Embryonic facial prominence (tissue), 1 donor: ENCODE measurements around the gene P2RY8.
"Not testable (repeated sequence)": the region's sequence is repeated elsewhere in the genome, so short reads cannot be mapped to it uniquely, and the experiment has no call there.

Source experiments
- DNase-seq: peaks from one replicate; pipeline ENCODE4 v3.0.0-alpha.2; 2016; ENCODE audit errors: extremely low spot score

Gene P2RY8

DNA sequence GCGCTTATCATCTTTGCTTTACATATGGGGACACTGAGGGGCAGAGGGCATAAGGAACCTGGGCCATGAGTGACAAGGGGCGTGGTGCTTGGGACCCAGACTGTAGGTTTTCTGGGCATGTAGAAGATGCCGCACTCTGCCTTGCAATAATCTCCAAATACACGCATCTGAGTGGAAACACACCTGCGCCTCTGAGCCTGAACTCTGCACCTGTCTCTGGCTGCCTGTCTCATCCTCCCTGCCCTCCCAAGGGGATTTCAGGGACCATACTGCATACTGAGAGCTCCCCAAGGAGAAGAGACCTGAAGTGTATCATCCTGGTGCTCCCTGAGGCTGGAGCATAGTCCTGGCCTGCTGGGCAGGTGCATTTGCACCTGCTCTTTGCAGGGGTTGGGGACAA, 49.6 kb downstream of the P2RY8 start:
- DNase-seq = no peak

DNA sequence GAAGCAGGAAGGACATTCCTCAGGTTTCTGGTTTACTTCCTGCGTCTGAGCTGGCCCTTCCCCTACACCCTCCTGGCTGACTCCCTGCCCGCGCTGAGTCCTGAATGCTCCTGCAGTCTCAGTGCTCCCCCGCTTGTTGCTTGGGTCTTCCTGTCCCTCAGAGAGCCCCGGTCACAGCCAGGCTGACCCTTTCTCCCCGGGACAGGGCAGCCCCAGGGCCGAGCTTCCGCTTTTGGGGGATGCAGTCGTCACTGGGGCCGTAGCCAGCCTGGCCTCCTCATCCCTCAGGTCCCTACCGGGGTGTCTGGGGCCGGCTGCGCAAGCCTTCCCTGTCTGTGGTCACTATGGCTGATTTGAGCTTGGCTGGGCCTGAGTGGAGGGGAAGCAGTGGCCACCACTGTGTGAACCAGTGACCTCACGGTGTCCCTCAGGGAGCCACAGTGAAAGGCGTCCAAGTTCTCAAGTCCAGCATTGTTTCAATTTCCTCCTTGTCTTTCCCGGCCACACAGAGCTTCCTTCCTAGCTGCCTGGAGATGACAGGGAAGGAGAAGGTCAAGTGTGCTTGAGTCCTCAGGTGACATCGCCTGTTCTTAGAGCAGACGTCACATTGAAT, 50.1 kb downstream of the P2RY8 start:
- DNase-seq = no peak

DNA sequence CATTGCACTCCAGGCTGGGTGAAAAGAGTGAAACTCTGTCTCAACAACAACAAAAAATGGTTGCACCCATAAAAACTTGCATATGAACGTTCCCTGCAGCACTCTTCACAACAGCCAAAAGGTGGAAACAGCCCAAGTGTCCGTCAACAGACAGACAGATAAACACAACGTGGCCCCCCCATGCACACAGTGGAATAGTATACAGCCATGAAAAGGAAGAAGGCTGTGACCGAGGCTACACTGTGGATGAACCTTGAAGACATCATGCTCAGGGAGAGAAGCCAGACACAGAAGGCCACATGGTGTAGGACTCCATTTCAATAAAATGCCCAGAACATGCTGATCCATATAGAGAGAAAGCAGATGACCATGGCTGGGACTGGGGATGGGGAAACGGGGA, 50.8 kb downstream of the P2RY8 start:
- no peak for DNase-seq

DNA sequence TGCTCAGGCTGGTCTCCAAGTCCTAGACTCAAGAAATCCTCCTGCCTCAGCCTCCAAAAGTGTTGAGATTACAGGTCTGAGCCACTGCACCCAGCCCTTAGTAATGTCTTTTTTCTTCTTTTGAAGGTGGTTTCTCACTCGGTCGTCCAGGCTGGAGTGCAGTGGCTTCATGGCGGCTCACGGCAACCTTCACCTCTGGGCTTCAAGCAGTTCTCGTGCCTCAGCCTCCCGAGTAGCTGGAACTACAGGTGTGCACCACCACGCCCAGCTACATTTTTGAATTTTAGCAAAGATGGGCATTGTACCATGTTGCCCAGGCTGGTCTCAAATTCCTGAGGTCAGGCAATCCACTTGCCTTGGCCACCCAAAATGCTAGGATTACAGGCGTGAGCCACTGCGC, 52.0 kb downstream of the P2RY8 start:
- DNase-seq = no peak

DNA sequence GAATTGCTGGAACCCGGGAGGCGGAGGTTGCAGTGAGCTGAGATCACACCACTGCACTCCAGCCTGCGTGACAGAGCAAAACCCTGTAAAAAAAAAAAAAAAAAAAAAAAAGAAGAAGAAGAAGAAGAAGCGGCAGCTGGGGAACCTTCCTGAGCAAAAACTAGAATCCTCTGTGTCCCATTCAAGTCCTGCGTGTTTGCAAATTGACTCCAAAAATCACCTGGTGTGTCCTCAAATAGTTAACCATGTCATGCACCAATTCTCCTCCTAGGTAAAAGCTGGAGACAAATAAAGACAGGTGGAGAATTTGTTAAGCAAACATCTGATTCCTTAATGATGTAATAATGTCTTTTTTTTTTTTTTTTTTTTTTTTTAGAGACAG, 52.4 kb downstream of the P2RY8 start:
- no peak for DNase-seq

DNA sequence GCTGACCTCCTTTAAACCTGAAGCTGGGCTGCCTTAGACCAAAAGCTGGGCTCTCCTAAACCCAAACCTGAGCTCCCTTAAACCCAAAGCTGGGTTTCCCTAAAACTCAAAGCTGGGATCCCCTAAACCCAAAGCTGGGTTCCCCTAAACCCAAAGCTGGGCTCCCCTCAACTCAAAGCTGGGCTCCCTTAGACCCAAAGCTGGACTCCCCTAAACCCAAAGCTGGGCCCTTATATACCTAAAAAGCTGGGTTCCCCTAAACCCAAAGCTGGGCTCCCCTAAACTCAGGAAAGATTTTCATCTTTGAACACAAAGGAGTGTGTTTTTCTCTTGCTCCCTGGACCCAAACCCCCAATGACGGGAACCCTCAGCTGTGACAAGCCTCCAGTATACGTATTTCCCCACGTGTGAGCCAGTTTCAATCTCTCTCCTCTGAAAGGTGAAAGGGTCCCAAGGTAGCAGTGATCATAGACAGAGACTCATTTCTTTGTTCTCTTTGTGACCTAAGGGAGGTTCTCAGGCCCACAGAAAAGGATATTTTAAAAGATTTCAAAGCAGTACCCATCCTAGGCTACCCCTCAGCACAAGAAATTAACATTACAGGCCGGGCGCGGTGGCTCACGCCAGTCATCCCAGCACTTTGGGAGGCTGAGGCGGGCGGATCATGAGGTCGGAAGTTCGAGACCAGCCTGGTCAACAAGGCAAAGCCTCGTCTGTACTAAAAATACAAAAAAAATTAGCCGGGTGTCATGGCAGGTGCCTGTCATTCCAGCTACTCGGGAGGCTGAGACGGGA, 52.9 kb downstream of the P2RY8 start:
- DNase-seq = no peak

DNA sequence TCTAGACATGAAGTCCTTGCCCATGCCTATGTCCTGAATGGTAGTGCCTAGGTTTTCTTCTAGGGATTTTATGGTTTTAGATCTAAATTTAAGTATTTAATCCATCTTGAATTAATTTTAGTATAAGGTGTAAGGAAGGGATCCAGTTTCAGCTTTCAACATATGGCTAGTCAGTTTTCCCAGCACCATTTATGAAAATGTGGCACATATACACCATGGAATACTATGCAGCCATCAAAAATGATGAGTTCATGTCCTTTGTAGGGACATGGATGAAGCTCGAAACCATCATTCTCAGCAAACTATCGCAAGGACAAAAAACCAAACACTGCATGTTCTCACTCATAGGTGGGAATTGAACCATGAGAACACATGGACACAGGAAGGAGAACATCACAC, 54.5 kb downstream of the P2RY8 start:
- DNase-seq = not testable (repeated sequence)

DNA sequence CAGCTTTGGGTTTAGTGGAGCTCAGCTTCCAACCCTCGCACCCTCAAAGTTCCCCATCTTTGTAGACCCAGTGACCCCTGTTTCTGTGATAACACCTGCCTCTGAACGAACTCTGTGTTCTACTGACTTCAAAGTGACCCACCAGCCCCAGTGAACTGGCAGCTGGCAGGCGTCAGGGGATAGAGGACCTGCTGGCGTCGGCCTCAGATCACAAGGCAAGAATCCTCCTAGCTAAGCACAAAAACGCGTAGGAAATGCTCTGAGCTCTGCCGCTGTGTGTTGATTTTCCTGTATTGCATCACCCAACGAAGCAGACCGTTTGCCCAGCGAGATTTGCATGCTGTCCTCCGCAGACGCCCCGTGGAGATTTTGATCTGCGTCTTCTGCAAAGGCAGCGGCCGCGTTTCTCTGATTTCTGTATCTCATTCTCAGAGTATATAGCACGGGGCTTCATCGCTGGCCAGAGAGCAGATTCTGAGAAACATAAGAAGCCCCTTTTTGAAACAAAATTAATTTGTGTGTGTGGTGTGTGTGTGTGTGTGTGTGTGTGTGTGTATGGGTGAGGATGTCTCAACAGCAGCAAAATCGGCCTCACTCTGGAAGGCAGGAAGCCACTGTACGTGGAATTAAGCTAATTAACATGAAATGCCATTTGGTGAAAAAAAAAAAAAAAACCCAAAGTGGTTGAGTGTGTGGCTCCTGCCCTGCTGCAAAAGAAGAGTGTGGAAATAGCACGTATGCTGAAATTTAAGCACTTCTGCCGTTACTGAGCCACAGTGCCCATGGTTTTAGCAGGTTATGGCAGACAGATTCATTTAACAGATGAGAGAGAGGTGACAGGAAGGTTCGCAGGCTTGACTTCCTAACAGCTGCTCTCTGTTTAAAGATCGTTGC, 55.1 kb downstream of the P2RY8 start:
- no peak for DNase-seq

DNA sequence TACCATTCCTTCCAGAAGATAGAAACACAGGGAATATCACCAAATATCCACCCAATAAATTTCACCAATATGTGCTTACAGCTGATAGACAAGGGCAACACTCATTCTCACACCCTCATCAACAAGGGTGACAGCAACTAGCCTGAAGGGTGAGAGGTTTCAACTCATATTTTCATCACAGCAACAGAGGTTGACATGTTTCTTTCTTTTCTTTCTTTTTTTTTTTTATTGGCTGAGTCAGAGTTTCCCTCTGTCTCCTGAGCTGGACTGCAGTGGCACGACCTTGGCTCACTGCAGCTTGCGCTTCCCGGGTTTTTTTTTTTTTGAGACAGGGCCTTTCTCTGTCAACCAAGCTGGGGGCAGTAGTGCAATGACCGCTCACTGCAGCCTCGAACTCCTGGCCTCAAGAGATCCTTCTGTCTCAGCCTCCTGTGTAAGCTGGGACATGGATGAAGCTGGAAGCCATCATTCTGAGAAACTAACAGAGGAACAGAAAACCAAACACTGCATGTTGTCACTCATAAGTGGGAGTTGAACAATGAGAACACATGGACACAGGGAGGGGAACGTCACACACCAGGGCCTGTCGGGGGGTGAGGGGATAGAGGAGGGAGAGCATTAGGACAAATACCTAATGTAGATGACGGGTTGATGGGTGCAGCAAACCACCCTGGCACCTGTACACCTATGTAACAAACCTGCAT, 56.8 kb downstream of the P2RY8 start:
- no peak for DNase-seq

DNA sequence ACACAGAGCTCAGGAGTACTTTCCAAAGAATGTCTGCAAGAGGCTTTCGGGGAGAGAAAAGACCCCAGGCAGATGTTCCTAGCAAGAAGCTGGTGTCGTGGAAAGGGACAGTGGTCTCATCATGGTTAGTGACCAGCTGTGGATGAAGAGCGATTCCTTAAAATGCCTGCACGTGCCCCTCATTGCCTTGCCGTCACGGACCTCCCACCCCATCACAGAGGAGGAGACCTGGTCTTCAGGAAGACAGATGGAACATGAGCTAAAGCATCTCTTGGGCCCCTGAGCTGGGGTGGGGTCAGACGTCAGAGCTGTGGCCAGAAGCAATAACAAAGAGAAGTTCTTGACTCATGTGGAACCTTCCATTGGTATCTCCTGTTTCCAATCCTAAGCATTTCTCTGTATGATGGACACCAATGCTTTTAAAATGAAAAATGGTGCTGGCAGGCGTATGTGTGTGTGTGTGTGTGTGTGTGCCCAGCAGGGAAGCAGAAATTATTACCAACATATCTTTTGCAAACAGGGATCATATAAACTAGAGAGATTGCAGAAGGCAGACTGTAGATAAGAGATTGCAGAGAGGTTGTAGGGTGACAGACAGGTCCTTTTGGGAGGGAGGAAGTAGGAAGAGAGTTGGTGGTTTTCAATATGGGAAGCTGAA, 59.1 kb downstream of the P2RY8 start:
- no peak for DNase-seq

DNA sequence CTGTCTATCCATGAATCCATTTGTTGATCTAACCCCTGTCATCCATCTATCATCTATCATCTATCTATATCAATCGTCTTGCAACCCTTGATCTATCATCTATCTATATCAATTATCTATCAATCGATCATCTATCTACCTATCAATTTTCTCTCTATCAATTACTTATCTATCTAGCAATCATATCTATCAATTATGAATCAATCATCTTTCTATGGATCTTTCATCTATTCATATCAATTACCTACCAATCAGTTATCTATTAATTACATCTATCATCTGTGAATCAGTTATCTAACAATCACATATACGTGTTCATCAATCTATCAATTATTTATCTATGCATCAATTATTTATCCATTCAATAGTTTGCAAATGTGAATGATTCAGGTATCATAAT, 59.8 kb downstream of the P2RY8 start:
- no peak for DNase-seq

DNA sequence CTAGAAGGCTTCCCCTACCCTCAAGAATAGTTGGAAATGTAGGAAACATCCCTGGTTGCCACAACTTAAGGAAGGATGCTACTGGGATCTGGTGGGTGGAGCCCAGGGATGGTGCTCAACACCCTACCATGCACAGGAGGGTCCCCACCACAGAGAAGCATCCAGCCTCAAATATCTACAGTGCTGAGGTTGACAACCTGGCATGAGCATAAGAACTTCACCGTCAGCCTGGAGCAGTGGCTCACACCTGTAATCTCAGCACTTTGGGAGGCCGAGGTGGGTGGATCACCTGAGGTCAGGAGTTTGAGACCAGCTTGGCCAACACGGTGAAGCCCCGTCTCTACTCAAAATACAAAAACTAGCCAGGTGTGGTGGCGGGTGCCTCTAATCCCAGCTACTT, 60.3 kb downstream of the P2RY8 start:
- DNase-seq = no peak

DNA sequence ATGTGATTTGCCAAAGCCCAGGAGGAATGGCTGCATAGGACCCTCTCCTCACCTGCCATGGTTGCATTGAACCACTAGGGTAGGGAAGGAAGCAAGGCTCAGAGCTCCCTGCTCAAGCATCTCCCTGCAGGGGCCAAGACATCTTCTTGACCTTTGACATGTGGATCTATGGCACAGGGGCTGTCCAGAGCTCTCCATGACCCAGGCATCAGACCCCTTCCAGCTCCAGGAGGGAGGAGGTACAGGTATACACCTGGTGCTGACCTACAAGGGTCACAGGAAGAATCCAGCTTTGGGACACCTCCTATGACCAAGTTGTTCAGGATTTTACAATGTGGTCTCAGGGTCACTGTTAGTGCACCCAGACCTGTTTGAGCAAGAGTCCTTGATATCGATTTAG, 61.1 kb downstream of the P2RY8 start:
- no peak for DNase-seq

DNA sequence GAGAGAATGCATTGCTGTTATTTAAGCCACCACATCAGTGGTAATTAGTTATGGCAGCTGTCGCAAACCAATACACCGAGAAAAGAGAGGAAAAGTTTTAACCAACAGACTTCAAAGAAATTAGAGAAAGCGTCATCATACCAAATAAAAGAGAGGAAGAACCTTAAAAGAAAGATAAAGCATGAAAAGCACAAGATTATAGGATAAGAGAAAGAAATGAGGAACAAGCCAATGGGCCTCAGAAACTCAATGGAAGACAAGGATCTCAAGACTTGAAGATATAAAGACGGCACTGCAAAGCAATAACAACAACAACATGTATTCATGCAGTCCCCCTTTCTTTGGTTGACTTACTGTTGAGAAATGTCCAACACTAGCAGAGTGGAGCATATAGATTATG, 61.5 kb downstream of the P2RY8 start:
- DNase-seq = no peak

DNA sequence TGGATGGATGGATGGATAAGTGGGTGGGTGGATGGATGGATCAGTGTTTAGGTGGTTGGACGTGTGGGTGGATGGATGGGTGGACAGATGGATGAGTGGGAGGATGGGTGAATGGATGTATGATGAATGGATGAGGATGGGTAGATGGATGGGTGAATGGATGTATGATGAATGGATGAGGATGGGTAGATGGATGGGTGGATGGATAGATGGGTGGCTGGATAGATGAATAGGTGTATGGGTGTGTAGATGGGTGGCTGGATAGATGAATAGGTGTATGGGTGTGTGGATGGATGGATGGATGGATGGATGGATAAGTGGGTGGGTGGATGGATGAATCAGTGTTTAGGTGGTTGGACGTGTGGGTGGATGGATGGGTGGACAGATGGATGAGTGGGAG, 62.4 kb downstream of the P2RY8 start:
- DNase-seq = not testable (repeated sequence)

DNA sequence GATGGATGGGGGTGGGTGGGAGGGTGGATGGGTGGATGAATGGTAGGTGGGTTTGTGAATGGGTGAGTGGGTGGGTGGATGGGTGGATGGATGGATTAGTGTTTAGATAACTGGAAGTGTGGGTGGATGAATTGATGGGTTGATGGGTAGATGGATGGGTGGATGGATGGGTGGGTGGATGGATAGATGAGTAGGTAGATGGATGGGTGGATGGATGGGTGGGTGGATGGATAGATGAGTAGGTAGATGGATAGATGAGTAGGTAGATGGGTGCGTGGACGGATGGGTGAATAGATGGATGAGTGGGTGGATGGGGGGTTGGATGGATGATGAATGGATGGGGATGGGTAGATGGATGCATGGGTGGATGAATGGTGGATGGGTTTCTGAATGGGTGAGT, 64.0 kb downstream of the P2RY8 start:
- no peak for DNase-seq

DNA sequence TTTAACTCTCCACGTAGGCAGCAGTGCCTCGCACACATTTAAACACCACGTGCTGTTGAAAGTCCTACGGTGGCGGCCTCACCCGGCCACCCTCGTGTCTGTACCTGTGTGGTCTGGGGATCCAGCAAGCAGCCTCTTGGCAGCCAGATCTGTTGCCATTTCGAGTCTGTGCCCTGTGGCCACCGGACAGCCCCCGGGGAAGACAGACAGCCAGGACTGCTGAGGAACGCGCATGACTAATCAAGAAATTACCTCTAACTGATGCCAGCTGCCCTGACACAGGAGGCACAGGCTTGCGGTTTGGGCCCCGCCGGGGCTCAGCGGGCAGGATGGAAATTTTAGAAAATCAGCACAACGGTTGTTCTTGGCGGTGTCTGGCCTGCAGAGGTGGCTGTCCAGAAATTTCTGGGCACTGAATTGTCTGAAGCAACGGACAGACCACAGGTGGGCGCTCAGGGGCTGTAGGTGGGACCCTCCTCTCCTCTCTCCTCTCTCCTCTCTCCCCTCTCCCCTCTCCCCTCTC, 68.7 kb downstream of the P2RY8 start:
- DNase-seq = no peak

DNA sequence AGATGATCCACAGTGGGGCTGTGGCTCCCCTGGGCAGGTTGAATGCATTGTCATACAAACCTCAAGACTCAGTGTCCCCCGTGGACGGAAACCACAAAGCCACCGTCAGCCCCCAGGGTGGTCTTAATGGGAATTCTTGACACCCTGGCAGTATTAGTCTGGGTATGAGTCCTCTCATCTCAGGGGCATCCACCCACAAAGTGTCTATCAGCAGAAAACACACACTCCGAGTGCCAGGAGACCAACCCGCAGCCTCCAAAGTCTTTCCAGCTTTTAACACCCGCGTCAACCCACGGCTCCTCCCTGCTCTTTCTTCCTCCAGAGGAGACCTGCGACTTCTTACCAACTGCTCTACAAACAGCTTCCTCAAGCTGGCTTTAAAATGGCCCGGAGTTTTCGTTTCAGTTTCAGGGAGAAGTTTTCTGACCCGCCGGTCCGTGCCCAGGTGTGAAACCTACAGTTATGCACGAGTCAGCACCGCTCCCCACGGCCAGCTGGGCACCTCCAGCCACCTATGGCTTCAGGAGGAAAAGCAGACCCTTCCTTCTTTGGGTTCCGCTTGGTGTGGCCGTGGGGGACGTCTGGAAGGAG, 69.9 kb downstream of the P2RY8 start:
- DNase-seq = no peak

DNA sequence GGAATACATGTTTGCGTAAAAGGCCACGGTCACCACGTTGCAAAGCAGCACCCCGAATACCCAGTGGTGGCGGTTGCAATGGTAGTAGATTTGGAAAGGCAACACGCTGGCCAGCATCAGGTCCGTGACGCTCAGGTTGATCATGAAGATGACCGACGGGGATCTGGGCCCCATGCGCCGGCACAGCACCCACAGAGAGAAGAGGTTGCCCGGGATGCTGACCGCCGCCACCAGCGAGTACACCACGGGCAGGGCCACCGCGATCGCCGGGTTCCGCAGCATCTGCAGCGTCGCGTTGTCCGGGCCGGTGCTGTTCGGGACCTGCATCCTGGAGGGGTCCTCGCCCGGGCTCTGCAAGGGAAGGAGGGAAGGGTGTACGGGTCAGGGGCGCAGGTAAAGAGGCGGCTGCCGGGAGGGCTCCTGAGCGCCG, 70.7 kb downstream of the P2RY8 start:
- no peak for DNase-seq

DNA sequence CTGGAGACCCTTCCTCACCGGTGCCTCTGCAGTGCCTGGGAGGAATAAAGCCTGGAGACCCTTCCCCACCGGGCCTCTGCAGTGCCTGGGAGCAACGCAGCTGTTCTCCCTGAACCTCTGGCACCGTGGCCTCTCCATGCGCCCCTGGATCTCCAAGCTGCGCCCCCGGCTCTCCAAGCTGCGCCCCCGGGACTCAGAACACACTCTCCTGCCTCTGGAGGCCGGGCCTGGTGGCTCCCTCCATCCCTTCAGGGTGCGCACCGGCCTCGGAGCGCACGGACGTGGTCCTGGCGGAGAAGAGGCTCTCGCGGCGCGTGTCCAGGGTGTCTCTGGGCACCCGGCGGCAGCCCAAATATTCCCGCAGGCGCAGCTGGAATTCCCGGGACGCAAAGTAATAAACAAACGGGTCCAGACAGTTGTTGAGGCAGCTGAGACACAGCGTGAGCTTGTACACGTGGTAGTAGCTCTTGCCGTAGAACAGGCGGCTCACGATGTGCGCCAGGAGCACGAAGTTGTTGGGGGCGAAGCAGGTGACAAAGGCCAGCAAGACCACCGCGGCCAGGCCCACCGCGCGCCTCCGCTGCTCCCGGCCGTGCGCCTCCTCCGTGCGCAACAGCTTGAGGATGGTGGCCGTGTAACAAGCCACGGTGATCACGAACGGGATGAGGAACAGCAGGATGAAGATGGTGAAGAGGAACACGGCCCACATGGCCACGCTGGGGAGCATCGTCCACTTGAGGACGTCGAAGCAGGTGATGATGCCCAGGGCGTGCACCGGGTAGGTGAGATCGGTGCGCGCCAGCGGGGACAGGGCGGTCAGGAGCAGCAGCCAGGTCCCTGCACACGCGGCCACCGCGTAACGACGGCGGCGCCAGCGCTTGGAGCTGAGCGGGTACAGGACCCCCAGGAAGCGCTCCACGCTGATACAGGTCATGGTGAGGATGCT, 71.4 kb downstream of the P2RY8 start:
- DNase-seq = no peak
